T-helper 1 cell (primary cell): ENCODE data around the gene ACBD6.
"Not testable (repeated sequence)": the region's sequence is repeated elsewhere in the genome, so short reads cannot be mapped to it uniquely, and the experiment has no call there.

Experiments used
- DNase-seq, 5 donors: peaks; one replicate each; pipeline ENCODE4 v3.0.0-alpha.2; 2012 to 2020

ACBD6 gene

DNA sequence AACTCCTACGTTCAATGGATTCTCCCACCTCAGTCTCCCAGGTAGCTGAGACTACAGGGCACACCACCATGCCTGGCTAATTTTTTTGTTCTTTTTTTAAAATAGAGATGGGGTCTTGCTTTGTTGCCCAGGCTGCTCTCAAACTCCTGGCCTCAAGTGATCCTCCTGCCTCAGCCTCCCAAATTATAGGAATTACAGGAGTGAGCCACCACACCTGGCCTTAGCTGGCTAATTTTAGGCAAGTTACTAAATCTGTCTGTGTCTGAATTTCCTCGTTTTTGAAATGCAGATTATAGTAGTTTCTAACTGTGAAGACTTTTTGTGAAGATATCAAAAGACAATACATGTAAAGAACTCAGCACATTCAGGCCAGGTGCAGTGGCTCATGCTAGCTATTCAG is 13.7 kb downstream of the ACBD6 start:
- DNase-seq, result no peak

DNA sequence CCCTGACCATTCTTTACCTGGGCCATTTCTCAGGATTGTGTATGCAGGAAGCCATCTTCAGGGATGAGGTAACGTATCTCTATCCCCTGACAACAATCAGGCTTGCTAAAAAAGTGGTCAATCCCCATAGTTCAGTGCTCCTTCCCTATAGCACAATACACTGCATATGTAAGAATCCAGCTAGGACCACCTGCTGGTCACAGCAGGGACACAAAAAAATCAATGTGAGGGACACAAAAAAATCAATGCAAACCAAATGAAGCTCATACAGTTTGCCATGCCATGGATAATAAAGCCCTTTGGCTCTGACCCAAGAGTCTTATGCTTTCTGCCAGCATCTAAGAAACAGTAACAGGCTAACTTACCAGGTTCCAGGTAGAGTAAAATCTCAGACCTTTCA is 16.3 kb downstream of the ACBD6 start:
- DNase-seq, result no peak

- no peak for DNase-seq
These were observed 17.9 kb downstream of the ACBD6 start for GRCh38 chr1:180484490-180484889.

GRCh38 chr1:180482425-180483275 is 19.7 kb downstream of the ACBD6 start:
- DNase-seq, result peak in 1 of 5 donors; percentile 25

DNA sequence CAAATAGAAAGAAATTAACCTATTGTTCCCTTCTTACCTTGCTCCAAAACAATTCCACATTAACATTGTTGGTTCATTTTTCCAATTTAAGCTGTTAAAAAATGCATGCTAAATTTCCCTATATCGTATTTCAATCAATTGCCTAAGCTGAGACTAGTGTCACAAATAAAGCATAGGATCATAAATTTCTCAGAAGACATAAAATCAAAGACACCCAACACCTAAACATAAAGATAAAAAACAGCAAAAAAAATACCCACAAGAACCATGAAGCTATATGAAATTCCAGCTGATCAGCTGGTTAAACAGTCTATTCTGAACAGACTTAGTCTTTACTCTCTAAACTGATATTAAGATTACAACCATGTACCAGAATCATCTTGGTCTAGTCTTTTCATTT is 32.3 kb downstream of the ACBD6 start:
- no peak for DNase-seq

DNA sequence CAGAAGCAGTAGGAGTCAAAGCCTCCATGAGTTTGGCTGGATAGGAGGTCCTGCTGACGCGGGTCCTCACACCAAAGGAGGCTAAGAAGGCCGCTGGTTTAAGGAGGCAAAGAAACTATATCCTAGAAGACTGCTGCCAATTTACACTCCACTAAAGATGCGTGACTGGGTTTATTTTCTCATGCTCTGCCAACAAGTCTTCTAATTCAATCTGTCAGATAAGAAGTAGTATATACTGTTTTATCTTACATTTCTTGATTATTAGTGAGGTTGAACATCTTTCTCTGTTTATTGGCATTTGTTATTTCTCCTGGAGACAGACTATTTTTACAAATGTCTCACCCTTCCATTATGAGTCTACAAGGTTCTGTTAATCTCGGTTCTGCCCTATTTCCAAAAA is 34.1 kb downstream of the ACBD6 start:
- no peak for DNase-seq

DNA sequence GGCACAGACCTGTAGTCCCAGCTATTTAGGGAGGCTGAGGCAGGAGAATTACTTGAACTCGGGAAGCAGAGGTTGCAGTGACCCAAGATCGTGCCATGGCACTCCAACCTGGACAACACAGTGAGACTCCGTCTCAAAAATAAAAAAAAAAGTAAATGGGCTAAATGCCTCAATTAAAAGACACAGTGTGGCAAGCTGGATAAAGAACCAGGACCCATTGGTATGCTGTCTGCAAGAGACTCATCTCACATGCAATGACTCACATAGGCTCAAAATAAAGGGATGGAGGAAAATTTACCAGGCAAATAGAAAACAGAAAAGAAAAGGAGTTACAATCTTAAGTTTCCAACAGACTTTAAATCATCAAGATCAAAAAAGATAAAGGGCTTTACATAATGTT is 40.3 kb downstream of the ACBD6 start:
- no peak for DNase-seq

DNA sequence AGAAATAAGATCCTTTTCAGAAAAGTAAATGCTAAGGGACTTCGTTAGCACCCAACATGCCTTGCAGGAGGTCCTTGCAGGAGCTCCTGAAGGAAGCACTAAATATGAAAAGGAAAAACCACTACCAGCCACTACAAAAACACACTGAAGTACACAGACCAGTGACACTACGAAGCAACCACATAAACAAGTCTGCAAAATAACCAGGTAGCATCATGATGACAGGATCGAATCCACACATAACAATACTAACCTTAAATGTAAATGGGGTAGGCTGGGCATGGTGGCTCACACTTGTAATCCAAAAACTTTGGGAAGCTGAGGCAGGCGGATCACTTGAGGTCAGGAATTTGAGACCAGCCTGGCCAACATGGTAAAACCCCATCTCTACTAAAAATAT is 40.7 kb downstream of the ACBD6 start:
- DNase-seq, result not testable (repeated sequence)

- no peak for DNase-seq
These were observed 43.6 kb downstream of the ACBD6 start for GRCh38 chr1:180458807-180459206.

- no peak for DNase-seq
These were observed 46.2 kb downstream of the ACBD6 start for GRCh38 chr1:180456191-180456590.

DNA sequence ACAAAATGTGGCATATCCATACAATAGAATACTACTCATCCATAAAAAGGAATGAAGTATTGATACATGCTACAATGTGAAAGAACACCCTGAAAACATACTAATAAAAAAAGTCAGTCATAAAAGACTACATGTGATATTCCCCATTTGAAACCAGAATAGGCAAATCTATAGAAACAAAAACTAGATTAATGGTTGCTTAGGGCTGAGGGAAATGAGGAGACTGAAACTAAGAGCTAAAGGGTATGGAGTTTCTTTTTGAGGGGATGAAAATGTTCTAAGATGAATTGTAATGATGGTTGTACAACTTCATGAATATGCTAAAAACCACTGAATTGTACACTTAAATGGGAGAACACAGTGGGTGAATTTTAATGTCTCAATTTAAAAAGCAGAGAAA is 50.9 kb downstream of the ACBD6 start:
- no peak for DNase-seq

DNA sequence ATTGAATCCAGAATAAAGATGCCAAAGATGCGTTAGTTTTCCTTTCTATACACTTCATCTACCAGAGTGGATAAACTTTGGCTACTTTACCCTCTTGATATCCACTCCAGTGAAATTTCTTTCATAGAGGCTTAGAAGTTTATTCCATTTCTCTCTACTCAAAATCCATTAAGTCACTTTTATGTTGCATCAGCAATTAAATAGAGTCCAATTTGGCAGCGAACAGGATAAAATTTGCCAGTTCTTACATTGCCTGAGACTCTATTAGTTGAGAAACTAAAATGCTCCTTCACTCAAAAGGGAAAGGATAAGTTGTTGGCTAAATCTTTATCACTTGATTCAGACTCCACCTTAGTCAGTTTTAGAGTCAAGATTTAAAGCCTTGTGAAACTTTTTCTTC is 57.9 kb downstream of the ACBD6 start:
- DNase-seq, result no peak

GRCh38 chr1:180440335-180440734 is 62.0 kb downstream of the ACBD6 start:
- DNase-seq, result no peak

- no peak for DNase-seq
These were observed 66.8 kb downstream of the ACBD6 start for GRCh38 chr1:180435566-180435965.

GRCh38 chr1:180433873-180434272 is 68.5 kb downstream of the ACBD6 start:
- no peak for DNase-seq

DNA sequence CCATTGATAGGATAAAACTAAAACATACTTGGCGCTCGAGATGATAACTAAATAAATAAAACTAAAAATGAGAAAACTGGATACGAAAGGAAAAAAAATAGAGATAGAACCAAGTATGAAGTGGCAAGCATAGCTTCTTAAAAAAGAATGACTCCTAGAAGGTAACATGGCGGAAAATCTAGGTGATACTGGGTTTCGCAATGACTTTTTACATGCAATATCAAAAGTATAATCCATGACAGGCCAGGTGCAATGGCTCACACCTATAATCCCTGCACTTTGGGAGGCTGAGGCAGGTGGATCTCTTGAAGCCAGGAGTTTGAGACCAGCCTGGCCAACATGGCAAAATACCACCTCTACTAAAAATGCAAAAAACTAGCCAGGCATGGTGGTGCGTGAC is 70.7 kb downstream of the ACBD6 start:
- no peak for DNase-seq

- DNase-seq, result no peak
These were observed 73.3 kb downstream of the ACBD6 start for GRCh38 chr1:180428782-180429695.

- no peak for DNase-seq
These were observed 76.4 kb downstream of the ACBD6 start for GRCh38 chr1:180425952-180426351.

DNA sequence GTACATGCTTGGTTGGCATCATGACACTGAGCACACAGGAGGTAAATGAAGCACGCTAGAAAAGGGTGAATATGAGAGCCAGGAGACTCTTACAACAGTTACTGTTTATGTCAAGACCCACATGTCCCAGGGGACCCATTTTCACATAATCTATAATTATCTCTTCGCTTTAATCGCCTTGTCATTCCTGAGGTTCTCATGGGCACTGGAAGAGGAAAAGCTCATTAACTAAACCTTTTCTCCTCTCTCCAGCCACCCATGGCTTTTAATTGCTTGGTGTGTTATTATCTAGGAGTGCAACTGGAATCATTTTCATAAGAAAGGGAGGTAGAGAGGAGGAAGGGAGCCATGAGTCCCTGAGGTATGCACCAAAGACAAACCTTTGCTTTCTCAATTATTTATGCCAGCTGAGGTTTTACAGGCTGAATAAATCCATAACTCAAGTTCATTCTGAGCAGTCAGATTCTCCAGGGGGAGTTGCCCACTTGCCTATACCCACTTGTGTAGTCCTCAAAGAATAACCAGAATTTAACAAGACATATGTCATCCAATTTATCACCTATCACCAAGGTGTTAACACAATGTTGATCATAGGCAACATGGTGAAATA is 77.4 kb downstream of the ACBD6 start:
- no peak for DNase-seq

GRCh38 chr1:180421614-180422013 is 80.8 kb downstream of the ACBD6 start:
- no peak for DNase-seq

DNA sequence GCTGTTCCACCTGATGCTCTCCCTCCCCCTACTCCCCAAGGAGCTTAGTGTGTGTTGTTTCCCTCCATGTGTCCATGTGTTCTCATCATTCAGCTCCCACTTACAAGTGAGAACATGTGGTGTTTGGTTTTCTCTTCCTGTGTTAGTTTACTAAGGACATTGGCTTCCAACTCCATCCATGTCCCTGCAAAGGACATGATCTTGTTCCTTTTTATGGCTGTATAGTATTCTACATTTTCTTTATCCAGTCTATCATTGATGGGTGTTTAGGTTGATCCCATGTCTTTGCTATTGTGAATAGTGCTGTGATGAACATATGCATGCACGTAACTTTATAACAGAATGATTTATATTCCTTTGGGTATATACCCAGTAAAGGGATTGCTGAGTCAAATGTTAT is 81.2 kb downstream of the ACBD6 start:
- DNase-seq, result not testable (repeated sequence)

- peak in 1 of 5 donors; percentile 25 for DNase-seq
These were observed 86.3 kb downstream of the ACBD6 start for GRCh38 chr1:180415985-180416633.
